Pons (tissue), 1 donor: Measurements from ENCODE around the gene PAQR6.

Experiments used
- DNase-seq: peaks from one replicate; pipeline ENCODE4 v3.0.0-alpha.2; 2016; ENCODE audit warnings: low spot score

PAQR6 gene

DNA sequence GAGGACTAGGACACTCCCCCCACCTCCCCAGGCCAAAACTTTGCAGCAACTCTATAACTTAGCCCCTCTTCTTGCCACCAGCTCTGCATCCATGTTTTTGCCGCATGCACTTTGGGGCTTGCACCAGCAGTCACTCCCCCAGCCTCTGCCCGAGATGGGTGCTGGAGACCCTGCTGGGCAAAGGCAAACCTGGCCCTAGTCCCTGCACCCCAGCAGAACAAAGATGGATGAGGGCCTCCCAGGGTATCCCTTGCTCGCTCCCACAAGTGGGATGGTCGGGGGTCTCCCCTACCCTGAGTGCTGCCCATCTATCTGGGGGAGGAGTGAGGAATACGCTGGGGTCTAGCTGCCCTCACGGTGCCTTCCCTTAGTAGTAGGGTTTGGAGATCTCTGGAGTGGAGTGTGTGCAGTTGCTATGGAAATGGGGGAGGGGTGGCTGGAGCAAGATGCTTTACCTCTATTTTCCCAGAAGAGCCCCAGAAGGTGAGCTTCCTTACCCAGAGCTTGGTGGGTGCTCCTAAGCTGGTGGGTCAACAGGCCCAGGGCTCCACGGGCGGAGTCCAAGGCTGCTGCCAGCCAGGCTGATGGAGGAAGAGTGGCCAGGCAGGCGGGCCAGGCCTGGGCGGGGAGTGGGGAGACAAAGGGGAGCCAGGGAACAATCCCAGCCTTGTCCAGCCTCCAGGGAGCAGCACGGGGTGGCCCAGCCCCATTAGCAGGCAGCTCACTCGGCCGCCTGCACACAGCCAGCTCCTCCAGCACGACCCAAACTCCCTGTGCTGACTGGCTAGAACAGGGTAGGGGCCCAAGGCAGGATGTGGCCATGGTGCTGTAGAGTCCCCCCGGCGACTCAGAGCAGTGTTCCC is at the start of gene PAQR6:
Gene PAQR6 (minus strand): TSS at position 597 of the 863 bp plus-strand sequence. CDS start 1,325 bp downstream, outside the sequence.
- DNase-seq = peak; percentile 97

GRCh38 chr1:156295391-156295947 is 47.6 kb upstream of the PAQR6 start, which contains the start of gene GLMP:
Gene GLMP, minus strand, starts transcription at chr1:156295679. Its CDS starts 34 bp downstream, at chr1:156295645.
- peak; percentile 75 for DNase-seq

GRCh38 chr1:156293895-156294294 is 46.0 kb upstream of the PAQR6 start:
- DNase-seq = no peak

GRCh38 chr1:156293098-156293434 is 45.2 kb upstream of the PAQR6 start:
- DNase-seq = no peak

DNA sequence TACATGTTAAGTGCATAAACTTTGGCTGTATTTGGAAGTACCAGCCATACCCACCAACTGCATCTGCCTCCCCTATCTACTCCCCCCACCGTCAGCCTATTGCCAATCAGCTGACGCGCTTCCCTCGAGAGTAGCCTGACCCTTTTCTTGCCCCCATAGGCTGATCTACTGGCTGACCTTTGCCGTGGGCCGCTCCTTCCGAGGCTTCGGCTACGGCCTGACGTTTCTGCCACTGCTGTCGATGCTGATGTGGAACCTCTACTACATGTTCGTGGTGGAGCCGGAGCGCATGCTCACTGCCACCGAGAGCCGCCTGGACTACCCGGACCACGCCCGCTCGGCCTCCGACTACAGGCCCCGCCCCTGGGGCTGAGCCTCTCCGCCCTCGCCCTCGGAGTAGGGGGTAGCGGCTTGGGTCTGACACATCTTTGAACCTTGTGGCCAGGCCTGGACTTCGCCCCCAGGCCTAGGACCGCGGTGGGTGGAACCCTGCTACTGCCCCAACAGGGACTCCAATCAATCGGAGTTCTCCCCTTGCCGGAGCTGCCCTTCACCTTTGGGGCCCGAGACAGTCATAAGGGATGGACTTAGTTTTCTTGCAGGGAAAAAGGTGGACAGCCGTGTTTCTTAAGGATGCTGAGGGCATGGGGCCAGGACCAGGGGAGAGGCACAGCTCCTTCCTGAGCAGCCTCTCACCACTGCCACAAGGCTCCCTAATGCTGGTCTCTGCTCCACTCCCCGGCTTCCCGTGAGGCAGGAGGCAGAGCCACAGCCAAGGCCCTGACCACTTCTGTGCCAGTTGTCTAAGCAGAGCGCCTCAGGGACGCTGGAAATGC is 43.6 kb upstream of the PAQR6 start:
- DNase-seq = peak; percentile 75

- no peak for DNase-seq
Observed at GRCh38 chr1:156289857-156290256, 42.0 kb upstream of the PAQR6 start.

- DNase-seq = no peak
Observed at GRCh38 chr1:156286061-156286460, 38.2 kb upstream of the PAQR6 start.

GRCh38 chr1:156285437-156285836 is 37.6 kb upstream of the PAQR6 start:
- no peak for DNase-seq

GRCh38 chr1:156284757-156285156 is 36.9 kb upstream of the PAQR6 start:
- no peak for DNase-seq

GRCh38 chr1:156284112-156284511 is 36.3 kb upstream of the PAQR6 start, which contains the start of gene TMEM79:
Gene TMEM79, plus strand, starts transcription at chr1:156284325. Its CDS starts 902 bp downstream, at chr1:156285227.
- DNase-seq = no peak

GRCh38 chr1:156283521-156283920 is 35.7 kb upstream of the PAQR6 start:
- no peak for DNase-seq

DNA sequence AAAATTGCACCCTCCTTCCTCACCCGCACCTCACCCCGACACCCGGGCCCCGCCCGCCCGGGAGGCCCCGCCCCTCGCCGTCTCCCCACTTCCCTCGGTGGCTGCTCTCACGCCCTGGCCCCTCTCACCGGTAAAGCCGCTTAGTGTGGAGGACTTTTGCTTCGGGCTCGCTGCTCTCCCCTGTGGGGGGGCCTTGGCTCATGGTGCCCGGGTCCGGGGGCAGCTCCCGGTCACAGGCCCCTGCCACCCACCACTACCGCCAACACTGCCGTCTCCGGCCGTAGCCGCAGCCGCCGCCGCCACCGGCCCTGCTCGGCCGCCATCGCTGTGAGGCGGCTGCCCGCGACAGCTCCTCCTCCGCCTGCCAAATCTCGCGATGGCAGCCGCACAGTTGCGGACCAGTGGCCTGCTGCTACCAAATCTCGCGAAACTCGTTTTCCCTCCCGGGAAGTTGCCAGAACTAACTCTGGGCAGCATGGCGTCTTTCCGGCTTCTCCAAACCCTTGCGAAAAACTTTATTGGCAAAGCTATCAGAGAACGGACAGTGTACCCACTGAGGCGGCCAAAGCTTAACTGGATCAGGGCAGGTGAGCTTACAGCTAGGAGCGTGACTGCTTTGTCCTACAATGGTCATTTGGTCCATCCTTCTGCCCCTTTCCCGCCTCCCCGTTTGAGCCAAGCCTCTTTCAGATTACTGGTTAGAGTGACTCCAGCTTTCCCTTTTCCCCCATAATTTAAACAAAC is 34.8 kb upstream of the PAQR6 start, which contains the start of gene SMG5:
Gene SMG5 (minus strand): TSS at position 347 of the 744 bp plus-strand sequence. CDS start 145 bp downstream, at position 202.
- peak; percentile 97 for DNase-seq

DNA sequence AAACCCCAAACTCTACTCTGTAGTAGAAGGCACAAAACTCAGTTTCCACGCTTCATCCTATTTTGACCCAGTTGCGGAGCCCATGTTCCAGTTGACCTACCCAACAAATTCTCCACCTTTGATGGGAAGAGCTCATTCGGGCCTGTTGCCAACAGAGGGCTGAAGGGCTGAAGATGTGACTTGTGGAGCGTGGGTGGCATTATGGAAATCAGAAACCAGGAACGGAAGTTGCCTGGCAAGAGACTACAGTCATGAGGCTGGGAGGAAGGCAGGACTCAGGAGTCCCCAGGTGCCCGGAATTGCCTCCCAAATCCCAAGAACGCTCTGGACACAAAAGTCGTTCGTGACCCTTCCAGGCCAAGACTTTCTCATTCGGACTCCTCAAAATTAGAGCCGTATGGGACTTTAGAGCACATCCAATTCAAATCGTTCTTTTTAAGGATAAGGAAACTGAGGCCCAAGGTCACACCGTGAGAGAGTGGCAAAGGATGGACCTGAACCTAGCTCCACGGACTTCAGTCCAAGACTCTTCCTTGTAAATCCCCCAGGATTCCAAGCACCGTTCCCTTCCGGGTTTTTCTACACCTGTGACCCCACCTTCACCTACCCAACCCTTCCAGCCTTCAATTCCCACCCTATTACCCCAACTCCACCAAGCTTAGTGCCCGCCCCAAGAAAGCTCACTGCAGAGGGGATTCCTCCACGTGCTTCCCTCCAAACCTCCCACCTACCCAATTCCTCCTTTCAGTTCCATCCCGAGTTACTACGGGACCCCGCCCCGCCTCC is 34.0 kb upstream of the PAQR6 start:
- DNase-seq = no peak

DNA sequence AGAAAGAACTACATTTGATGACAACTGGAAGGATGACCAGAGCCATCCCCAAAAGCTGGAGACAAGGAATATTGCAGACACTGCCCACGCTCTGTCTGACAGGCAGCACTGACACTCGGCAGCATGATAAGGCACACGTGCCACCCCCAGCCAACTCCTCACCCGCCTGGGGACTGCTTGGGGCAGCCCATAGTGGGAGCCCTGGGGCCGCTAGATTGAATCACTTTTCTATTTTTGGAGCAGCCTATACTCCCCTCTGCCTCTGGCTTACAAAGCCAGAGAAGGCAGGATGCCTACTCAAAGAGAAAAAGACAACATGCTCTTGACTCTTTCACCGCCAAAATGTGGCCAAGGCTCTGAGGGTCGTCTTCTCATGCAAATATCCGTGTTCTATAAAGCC is 33.4 kb upstream of the PAQR6 start:
- no peak for DNase-seq

- no peak for DNase-seq
Observed at GRCh38 chr1:156279837-156280236, 32.0 kb upstream of the PAQR6 start.

- no peak for DNase-seq
Observed at GRCh38 chr1:156276966-156277381, 29.1 kb upstream of the PAQR6 start.

DNA sequence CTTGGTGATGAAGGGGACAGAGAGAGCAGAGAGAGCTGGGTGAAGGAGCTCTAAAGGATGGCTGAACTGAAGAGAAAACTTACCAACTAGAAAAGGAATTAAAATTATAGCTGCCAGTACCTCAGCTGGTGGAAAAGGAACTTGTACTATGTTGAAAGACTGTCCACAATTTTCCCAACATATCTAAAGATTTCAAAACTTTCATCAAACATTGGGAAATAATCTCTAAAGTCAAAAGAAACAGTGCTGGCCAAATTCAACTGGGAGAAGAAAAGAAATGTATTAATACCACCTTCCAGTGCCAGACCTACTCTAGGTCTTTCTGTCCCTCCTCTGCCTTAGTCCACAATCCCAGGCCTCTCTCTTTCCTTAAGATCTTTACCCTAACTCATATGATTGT is 28.7 kb upstream of the PAQR6 start:
- DNase-seq = no peak

GRCh38 chr1:156270314-156270713 is 22.5 kb upstream of the PAQR6 start:
- DNase-seq = no peak

DNA sequence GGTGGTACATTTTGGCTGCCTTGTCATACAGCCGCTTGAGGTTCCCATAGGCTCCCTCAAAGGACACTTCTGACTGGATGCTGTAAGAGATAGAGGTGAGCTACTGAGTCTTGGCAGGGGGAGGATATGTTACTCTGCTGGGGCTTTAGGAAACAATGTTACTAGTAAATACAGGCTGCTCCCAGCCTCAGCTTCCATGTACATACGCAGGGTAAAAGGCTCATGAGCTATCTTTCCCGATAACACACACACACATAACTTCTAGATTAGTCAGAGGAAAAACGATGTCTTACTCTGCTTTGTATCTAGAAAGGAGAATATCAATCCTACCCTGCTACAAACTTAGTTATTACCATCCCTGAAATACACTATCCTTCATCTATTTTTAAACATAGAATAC is 20.5 kb upstream of the PAQR6 start:
- DNase-seq = no peak

DNA sequence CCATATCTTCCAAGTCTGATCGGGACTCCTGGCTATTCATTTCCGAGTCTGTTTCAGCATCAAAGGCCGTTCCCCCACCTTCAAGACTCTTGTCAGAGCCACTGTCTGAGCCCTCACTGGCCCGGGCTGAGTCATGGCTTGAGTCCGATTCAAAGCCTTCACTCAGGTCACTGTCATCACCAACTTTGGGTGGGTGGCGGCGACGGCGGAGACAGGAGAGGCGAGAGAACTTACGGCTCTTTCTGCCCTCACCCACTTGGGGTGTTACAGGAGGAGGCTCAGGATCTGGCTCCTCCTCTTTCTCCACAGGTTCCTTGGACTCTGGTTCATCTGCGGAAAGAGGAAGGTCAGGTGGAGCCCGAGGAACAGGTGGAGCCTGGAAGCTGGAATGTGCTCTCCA is 18.2 kb upstream of the PAQR6 start:
- DNase-seq = no peak

DNA sequence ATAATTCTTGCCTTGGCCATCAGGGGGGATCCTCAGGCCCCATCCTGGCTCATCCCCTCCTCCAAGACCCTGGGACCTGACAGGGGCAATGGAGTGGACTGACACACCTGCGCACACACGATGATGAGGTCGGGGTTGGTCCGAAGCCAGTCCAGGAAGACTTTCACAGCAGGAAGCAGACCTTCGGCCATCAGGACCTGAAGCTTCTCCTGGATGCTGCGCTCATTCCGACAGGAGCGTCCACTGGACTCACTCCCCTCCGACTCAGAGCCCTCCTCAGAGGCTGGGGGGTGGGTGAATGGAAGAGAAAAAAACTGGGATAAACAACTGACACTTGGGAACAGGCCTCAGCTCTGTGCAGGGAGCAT is 15.4 kb upstream of the PAQR6 start:
- no peak for DNase-seq
